Gastrocnemius medialis (tissue), 4 donors: ENCODE measurements around the gene LINS1. TPM values are rescaled to one million over a fixed set of nuclear protein-coding genes. Genes with fewer than 3 reads are reported as not detected.

Experiments used
- ATAC-seq, 2 donors: fragments of 150-250 bp; one replicate each; pipeline ENCODE4 v1.9.1; 2016
- DNase-seq, 2 donors: peaks; one replicate each; pipeline ENCODE4 v3.0.0-alpha.2; 2019
- H3K27ac ChIP-seq, 4 donors: fragments of 200-600 bp; sonication (generic); 1 replicate in 1 of 4; 2 replicates in 3 of 4; pipeline ENCODE4 v1.5.1; 2016 to 2018; ENCODE audit warnings: mild to moderate bottlenecking in 2 of 4, moderate library complexity in 1 of 4
- H3K27me3 ChIP-seq, 3 donors: fragments of 200-600 bp; sonication (generic) in 2 of 3; 1 replicate in 1 of 3; 2 replicates in 2 of 3; pipeline versions ENCODE4 v1.5.1 to v1.6.0; 2016 to 2019; ENCODE audit warnings: mild to moderate bottlenecking in 1 of 3, moderate library complexity in 1 of 3
- H3K36me3 ChIP-seq, 2 donors: fragments of 200-600 bp; sonication (generic) in 1 of 2; one replicate each; pipeline ENCODE4 v1.5.1; 2017 to 2018
- H3K4me1 ChIP-seq, 2 donors: fragments of 200-600 bp; sonication (generic) in 1 of 2; one replicate each; pipeline ENCODE4 v1.5.1; 2016 to 2017; ENCODE audit warnings: mild to moderate bottlenecking in 2 of 2
- H3K4me3 ChIP-seq, 4 donors: fragments of 200-600 bp; sonication (generic) in 3 of 4; 1 replicate in 1 of 4; 2 replicates in 3 of 4; pipeline ENCODE4 v1.5.1; 2016 to 2019; ENCODE audit warnings: mild to moderate bottlenecking in 2 of 4
- H3K9me3 ChIP-seq, 3 donors: fragments of 200-600 bp; sonication (generic) in 2 of 3; 1 replicate in 1 of 3; 2 replicates in 2 of 3; pipeline ENCODE4 v1.5.1; 2016 to 2019
- POLR2A ChIP-seq, 2 donors: fragments of 450-650 bp; IDR thresholded peaks; one replicate each; pipeline ENCODE4 v1.6.1; 2017; ENCODE audit warnings: antibody characterized with exemption in 2 of 2, mild to moderate bottlenecking in 2 of 2, moderate library complexity in 2 of 2
- in situ Hi-C, 4 donors: fragments of 200-750 bp; cut with MboI; loops; one replicate each; pipeline versions ENCODE4 v1.15.0 to v1.8.0; 2017; ENCODE audit warnings: low sequenced_read_pairs in 4 of 4
- intact Hi-C: fragments of 100-400 bp; cut with DNase I; formaldehyde crosslinking; loops from one replicate; pipeline ENCODE4 v1.15.1; 2023; ENCODE audit warnings: low total_unique reads
- total RNA-seq, 4 donors: library from RNA; depleted of rRNA; stranded (reverse); fragments of >200 nt; gene quantifications; one replicate each; pipeline versions ENCODE4 v1.1.0 to v1.2.3, GENCODE V29; 2016
- TF ChIP-seq, protein P1 (sequence below), 5 experiments: fragments of 450-650 bp in 3 of 5; fragments of 200-600 bp in 2 of 5; sonication (generic) in 2 of 5; IDR thresholded peaks in 4 of 5; conservative IDR thresholded peaks in 1 of 5; 1 replicate in 4 of 5; 2 replicates in 1 of 5; pipeline ENCODE4 v1.5.1; 2016 to 2019; ENCODE audit warnings: antibody characterized with exemption in 5 of 5, mild to moderate bottlenecking in 3 of 5, moderate library complexity in 3 of 5

Gene LINS1
- total RNA-seq, 4 donors from 2014 or later, result 3.2 to 11.9 (median 10.3) TPM

DNA sequence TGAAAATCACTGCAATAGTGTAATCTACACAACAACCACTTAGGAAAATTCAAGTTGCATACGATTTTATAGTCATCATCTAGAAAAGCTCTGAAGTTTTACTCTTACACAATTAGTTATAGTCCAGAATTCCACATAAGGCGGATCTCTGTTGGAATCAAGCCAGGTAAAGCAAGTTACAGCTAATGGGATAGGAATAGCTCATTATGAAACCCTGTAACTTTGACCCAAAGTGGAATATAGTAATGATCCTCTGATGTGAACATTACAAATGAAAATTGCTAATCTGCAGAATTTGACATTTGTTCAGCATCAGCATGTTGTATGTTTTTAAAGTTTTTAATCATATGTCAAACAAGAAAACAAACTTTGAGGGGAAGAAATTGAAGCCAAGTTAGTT, 77.7 kb downstream of the LINS1 start:
- H3K9me3 ChIP-seq, result no peaks in the 10 kb centered on the region
- intact Hi-C loops, result loop anchor here (10.0 kb wide), 1 partner anchor 1400 kb away; no protein-coding TSS in a partner anchor
- TF ChIP-seq, protein P1, sequence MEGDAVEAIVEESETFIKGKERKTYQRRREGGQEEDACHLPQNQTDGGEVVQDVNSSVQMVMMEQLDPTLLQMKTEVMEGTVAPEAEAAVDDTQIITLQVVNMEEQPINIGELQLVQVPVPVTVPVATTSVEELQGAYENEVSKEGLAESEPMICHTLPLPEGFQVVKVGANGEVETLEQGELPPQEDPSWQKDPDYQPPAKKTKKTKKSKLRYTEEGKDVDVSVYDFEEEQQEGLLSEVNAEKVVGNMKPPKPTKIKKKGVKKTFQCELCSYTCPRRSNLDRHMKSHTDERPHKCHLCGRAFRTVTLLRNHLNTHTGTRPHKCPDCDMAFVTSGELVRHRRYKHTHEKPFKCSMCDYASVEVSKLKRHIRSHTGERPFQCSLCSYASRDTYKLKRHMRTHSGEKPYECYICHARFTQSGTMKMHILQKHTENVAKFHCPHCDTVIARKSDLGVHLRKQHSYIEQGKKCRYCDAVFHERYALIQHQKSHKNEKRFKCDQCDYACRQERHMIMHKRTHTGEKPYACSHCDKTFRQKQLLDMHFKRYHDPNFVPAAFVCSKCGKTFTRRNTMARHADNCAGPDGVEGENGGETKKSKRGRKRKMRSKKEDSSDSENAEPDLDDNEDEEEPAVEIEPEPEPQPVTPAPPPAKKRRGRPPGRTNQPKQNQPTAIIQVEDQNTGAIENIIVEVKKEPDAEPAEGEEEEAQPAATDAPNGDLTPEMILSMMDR (IDR thresholded peaks at IDR 0.05 in 4 of 5, conservative IDR thresholded peaks at IDR 0.05 in 1 of 5), result no peak
- no peak for TF ChIP-seq POLR2A (IDR thresholded peaks at IDR 0.05)
- peaks cover 32 to 66% of the 10 kb centered on the region in 2 donors for H3K4me1 ChIP-seq
- ATAC-seq (no peak), DNase-seq (no peak)
- no peaks in the 10 kb centered on the region for H3K27me3 ChIP-seq
- no peak overlapping the region for H3K4me3 ChIP-seq
- H3K27ac ChIP-seq, result peak overlapping the region; percentile 84 to 88 (median 86)
- in situ Hi-C loops, result no loop called here
- no peaks in the 10 kb centered on the region for H3K36me3 ChIP-seq

DNA sequence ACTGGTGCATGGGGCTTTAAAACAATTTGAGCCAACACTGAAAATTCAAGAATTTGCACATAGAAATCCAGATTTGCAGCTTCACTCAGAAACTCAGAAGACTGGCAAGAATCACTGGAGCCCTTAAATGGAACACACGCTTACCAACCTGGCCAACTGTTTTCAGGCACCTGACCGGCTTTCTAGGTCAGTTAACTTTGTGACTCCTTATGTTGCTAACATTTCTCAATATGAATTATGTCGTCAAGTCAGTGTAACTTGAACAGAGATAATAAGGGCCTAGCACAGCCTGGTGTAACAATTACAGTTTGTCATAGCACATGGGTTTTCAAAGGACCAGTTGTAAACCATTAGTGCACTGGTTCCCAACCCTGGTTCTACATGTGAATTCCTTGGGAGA, 80.1 kb downstream of the LINS1 start:
- peaks cover 46 to 83% of the 10 kb centered on the region in 2 donors for H3K4me1 ChIP-seq
- ATAC-seq, result peak; percentile 77 to 81
- no peaks in the 10 kb centered on the region for H3K36me3 ChIP-seq
- no peaks in the 10 kb centered on the region for H3K27me3 ChIP-seq
- H3K4me3 ChIP-seq, result no peak overlapping the region
- H3K9me3 ChIP-seq, result no peaks in the 10 kb centered on the region
- intact Hi-C loops, result loop anchor here (1.0 to 10.0 kb wide), 2 partner anchors 172 to 1397 kb away; no protein-coding TSS in a partner anchor
- DNase-seq, result peak; percentile 67 to 76
- peak overlapping the region; percentile 76 to 96 (median 93) for H3K27ac ChIP-seq
- in situ Hi-C loops, result no loop called here
- TF ChIP-seq, protein P1 (IDR thresholded peaks at IDR 0.05 in 4 of 5, conservative IDR thresholded peaks at IDR 0.05 in 1 of 5), result no peak
- TF ChIP-seq POLR2A (IDR thresholded peaks at IDR 0.05), result no peak

DNA sequence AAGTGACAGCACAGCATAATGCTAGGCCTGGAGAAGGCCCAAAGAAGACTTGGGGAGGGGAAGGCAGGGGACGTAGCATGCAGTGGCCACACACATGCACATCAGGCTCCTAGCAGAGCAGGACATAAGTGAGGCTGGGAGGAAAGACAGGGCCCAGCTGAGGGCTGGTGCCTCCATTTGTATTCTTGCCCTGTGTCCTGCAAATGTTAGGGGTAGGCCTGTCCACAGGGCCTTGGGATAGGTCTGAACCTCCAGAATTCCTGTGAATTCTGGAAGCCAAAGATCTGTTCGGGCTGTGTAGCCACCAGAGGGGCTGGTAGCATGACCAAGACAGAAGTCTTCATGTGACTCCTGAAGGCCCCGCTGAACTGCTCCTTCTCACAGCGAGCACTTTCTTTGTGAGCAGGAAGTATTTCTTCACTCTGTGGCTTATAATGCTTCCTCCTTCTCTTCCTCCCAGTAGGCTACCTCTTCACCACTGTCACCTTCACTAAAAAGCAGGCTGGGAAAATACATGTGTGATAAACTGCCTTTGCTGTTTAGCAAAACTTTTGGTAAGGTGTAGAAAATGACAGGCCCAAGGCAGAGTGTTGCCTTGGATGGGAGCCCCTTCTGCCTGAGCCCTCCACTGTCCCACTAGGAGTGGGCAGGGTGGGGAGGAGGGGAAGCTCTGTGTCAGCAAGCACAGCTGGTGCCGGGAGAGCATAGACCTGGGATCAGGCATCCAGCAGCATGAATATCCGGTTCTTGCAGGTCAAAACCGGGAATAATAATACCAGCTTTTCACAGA, 81.7 kb downstream of the LINS1 start:
- no peak overlapping the region for H3K4me3 ChIP-seq
- DNase-seq (no peak), ATAC-seq (no peak)
- intact Hi-C loops, result loop anchor here (10.0 kb wide), 1 partner anchor 1396 kb away; no protein-coding TSS in a partner anchor
- H3K36me3 ChIP-seq, result no peaks in the 10 kb centered on the region
- peak overlapping the region; percentile 91 to 96 (median 94) for H3K27ac ChIP-seq
- H3K4me1 ChIP-seq, result peaks cover 42 to 80% of the 10 kb centered on the region in 2 donors
- in situ Hi-C loops, result no loop called here
- no peak for TF ChIP-seq POLR2A (IDR thresholded peaks at IDR 0.05)
- TF ChIP-seq, protein P1 (IDR thresholded peaks at IDR 0.05 in 4 of 5, conservative IDR thresholded peaks at IDR 0.05 in 1 of 5), result no peak
- no peaks in the 10 kb centered on the region for H3K27me3 ChIP-seq
- H3K9me3 ChIP-seq, result no peaks in the 10 kb centered on the region

DNA sequence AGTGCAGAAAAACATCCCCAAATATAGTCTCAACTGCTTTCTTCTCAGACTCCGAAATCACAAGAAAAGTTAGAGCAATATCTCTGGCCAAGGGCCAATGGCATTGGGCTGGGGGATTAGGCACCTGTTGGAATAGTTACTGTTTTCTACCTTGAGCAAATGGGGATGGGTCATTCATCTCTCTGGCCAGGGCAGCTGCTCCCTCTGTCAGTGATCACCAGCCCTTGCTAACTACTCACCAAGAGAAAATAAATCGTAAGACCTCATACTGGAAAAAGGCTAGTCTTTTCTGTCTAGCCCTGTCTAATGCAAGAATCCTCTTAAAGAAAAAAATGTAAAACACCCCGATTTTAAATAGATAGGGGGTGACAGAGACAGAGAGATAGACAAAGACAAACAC, 84.1 kb downstream of the LINS1 start:
- TF ChIP-seq, protein P1 (IDR thresholded peaks at IDR 0.05 in 4 of 5, conservative IDR thresholded peaks at IDR 0.05 in 1 of 5), result no peak
- TF ChIP-seq POLR2A (IDR thresholded peaks at IDR 0.05), result peak in 1 of 2 donors; percentile 9
- Histone ChIP-seq H3K27me3 (no peaks in the 10 kb centered on the region), H3K36me3 (no peaks in the 10 kb centered on the region), H3K9me3 (no peaks in the 10 kb centered on the region), H3K4me1 (peaks cover 39 to 65% of the 10 kb centered on the region in 2 donors), H3K27ac (peak overlapping the region; percentile 91 to 96 (median 94)), H3K4me3 (peak overlapping the region in 1 of 4 donors; percentile 22)
- in situ Hi-C loops, result no loop called here
- intact Hi-C loops, result loop anchor here (2.0 to 5.0 kb wide), 3 partner anchors 41 to 91 kb away; partner anchors contain the start of genes ASB7 and LINS1
- ATAC-seq (peak; percentile 9 to 11), DNase-seq (peak in 1 of 2 donors; percentile 35)

Other genes starting within 250 kb of the LINS1 start
- under 1 TPM in 2 of 4 donors, not detected in 2; 0.52 to 0.97 TPM for gene CERS3, start 73.2 kb downstream of the LINS1 start, total RNA-seq
- 10 to 100 TPM in 1 of 4 donors, 1 to 10 TPM in 3; 5.1 to 10.3 (median 6.3) TPM for gene ASB7, start 405 bp upstream of the LINS1 start, total RNA-seq